ENCODE data around the gene GRHL1. TPM values are rescaled to one million over a fixed set of nuclear protein-coding genes. Genes with fewer than 3 reads are reported as not detected.

The GRHL1 gene
- total RNA-seq, 1 experiment from 2014 or later, result 2.5 TPM

GRCh38 chr2:10016001-10016801, 64.7 kb downstream of the GRHL1 start:
- DNase-seq, result no peak
- H3K9ac ChIP-seq (ENCODE audit: extremely low read depth, insufficient read length, low read length), result no peak overlapping the region
- no peak overlapping the region for H3K14ac ChIP-seq (ENCODE audit: insufficient read depth, low read length)
- no peak overlapping the region for H3K18ac ChIP-seq (ENCODE audit: insufficient read length, low read depth, low read length)
- H3K56ac ChIP-seq (ENCODE audit: insufficient read length, low read depth, low read length), result no peak overlapping the region
- no peak overlapping the region for H2BK120ac ChIP-seq (ENCODE audit: low read depth, low read length, poor library complexity, severe bottlenecking)
- H2AFZ ChIP-seq (ENCODE audit: low read length), result no peak overlapping the region
- no CpG with 5 or more reads among the region's 35 CpGs for WGBS (ENCODE audit: extremely low coverage, insufficient read length, low lambda C conversion rate)
- no peak overlapping the region for H3K27ac Mint-ChIP-seq
- H4K5ac ChIP-seq (ENCODE audit: insufficient read length, low read depth, low read length), result no peak overlapping the region
- H3K27me3 Mint-ChIP-seq (ENCODE audit: low read depth), result peaks cover 15% of the 10 kb centered on the region
- no peak overlapping the region for H2BK15ac ChIP-seq (ENCODE audit: low read depth, low read length)
- no peak for TF ChIP-seq CTCF (conservative IDR thresholded peaks at IDR 0.05)
- no peak overlapping the region for H3K23ac ChIP-seq (ENCODE audit: insufficient read length, low read depth, low read length)
- no peaks in the 10 kb centered on the region for H3K23me2 ChIP-seq (ENCODE audit: insufficient read length, low read depth, low read length, poor library complexity, severe bottlenecking)
- no peak overlapping the region for H3K4me2 ChIP-seq (ENCODE audit: insufficient read depth, insufficient read length, low read length)
- H3K4me3 Mint-ChIP-seq, result no peak overlapping the region
- H3K9me3 ChIP-seq (ENCODE audit: control insufficient read depth, low read depth, low read length), result no peaks in the 10 kb centered on the region
- H4K8ac ChIP-seq (replicated peaks; ENCODE audit: insufficient read length, low read depth, low read length), result no peak overlapping the region
- H2BK20ac ChIP-seq (ENCODE audit: low read depth, low read length, poor library complexity, severe bottlenecking), result no peak overlapping the region
- H3K4me1 ChIP-seq (ENCODE audit: insufficient read depth, low read length), result no peaks in the 10 kb centered on the region
- H3K79me2 ChIP-seq (ENCODE audit: insufficient read depth, low read length), result no peaks in the 10 kb centered on the region
- no peak overlapping the region for H4K91ac ChIP-seq (ENCODE audit: insufficient read length, low read depth, low read length)
- H2BK12ac ChIP-seq (ENCODE audit: insufficient read length, low read depth, low read length), result no peak overlapping the region
- H4K20me1 ChIP-seq (ENCODE audit: control insufficient read depth, insufficient read depth, insufficient read length), result no peaks in the 10 kb centered on the region
- no peaks in the 10 kb centered on the region for H3K9me3 Mint-ChIP-seq
- no peak overlapping the region for H2AK5ac ChIP-seq (ENCODE audit: insufficient read length, low read length)
- H3K4ac ChIP-seq (ENCODE audit: low read depth, low read length), result no peak overlapping the region
- H3K79me1 ChIP-seq (ENCODE audit: insufficient read depth, low read depth, low read length, poor library complexity, severe bottlenecking), result no peaks in the 10 kb centered on the region
- no peaks in the 10 kb centered on the region; a peak in 1 of 7 replicates for H3K36me3 Mint-ChIP-seq (ENCODE audit: insufficient read depth in 1 of 3, low read depth in 3 of 3)
- H3T11ph ChIP-seq (ENCODE audit: low read length), result no peak overlapping the region
- no peak overlapping the region for H3K27ac ChIP-seq (ENCODE audit: insufficient read length, low read depth, low read length)
- H3K4me1 Mint-ChIP-seq, result no peaks in the 10 kb centered on the region
- H2BK5ac ChIP-seq (ENCODE audit: insufficient read length, low read length), result no peak overlapping the region
- no peaks in the 10 kb centered on the region for H3K27me3 ChIP-seq (ENCODE audit: insufficient read depth, low read length)
